Heart right ventricle (tissue), 16 donors: ENCODE data around the gene CHRNA4. TPM values are rescaled to one million over a fixed set of nuclear protein-coding genes. Genes with fewer than 3 reads are reported as not detected.

Experiments
- ATAC-seq, 8 donors: fragments of 200-7000 bp; cut with Tn5 transposase; one replicate each; pipeline ENCODE4 v1.9.1; 2020; ENCODE audit warnings: mild to moderate bottlenecking in 8 of 8, moderate library complexity in 8 of 8, moderate number of reproducible peaks in 1 of 8
- DNase-seq, 2 donors: peaks; one replicate each; pipeline ENCODE4 v3.0.0-alpha.2; 2020
- H3K27ac ChIP-seq, 10 donors: fragments of 200-600 bp; sonication (generic) in 2 of 10; one replicate each; pipeline versions ENCODE4 v1.5.0 to v1.8.0; 2020 to 2022; ENCODE audit warnings: mild to moderate bottlenecking in 3 of 10
- H3K27me3 ChIP-seq, 7 donors: fragments of 200-600 bp; one replicate each; pipeline ENCODE4 v1.8.0; 2021 to 2022; ENCODE audit warnings: mild to moderate bottlenecking in 2 of 7
- H3K36me3 ChIP-seq, 9 donors: fragments of 200-600 bp; sonication (generic) in 1 of 9; one replicate each; pipeline versions ENCODE4 v1.5.0 to v1.8.0; 2020 to 2022; ENCODE audit warnings: mild to moderate bottlenecking in 2 of 9
- H3K4me1 ChIP-seq, 9 donors: fragments of 200-600 bp; sonication (generic) in 1 of 9; one replicate each; pipeline versions ENCODE4 v1.5.0 to v1.8.0; 2020 to 2022; ENCODE audit warnings: mild to moderate bottlenecking in 4 of 9
- H3K4me3 ChIP-seq, 10 donors: fragments of 200-600 bp; sonication (generic) in 2 of 10; one replicate each; pipeline versions ENCODE4 v1.5.0 to v1.8.0; 2020 to 2022; ENCODE audit warnings: mild to moderate bottlenecking in 7 of 10, moderate library complexity in 2 of 10
- H3K9me3 ChIP-seq, 11 donors: fragments of 200-600 bp in 10 of 11; sonication (generic) in 2 of 11; one replicate each; pipeline versions ENCODE4 v1.5.0 to v1.8.0; 2013 to 2022; ENCODE audit warnings: mild to moderate bottlenecking in 2 of 11, control low read depth in 1 of 11, moderate library complexity in 1 of 11
- WGBS, 2 donors: extraction: QIAGEN DNeasy Blood & Tissue Kit; methylation state at CpG; one replicate each; pipeline ENCODE4 v1.1.7; 2013; ENCODE audit warnings: inconsistent platforms in 1 of 2; 5-methylcytosine and 5-hydroxymethylcytosine counted together
- intact Hi-C, 10 donors: fragments of 100-400 bp; cut with DNase I; formaldehyde crosslinking; loops; one replicate each; pipeline versions ENCODE4 v1.11.1 to v1.14.2; 2022
- polyA plus RNA-seq, 2 donors: library from polyadenylated mRNA; stranded (reverse); fragments of 200-250 nt; gene quantifications; one replicate each; pipeline ENCODE4 v1.2.3, GENCODE V29; 2013
- total RNA-seq, 10 donors: library from RNA; stranded (reverse); fragmentation: NEBNext Ultra II Directional in 3 of 10; extraction: Animal tissue kit (Norgen Biotek cat#: 25700) in 3 of 10; gene quantifications; one replicate each; pipeline versions ENCODE4 v1.2.1 to v1.2.4, GENCODE V29; 2021 to 2023
- TF ChIP-seq, protein P1 (sequence below), 9 donors: fragments of 200-600 bp; sonication (generic) in 2 of 9; IDR thresholded peaks; one replicate each; pipeline versions ENCODE4 v1.5.0 to v1.8.0; 2021 to 2022; ENCODE audit warnings: antibody characterized with exemption in 9 of 9, mild to moderate bottlenecking in 5 of 9, moderate library complexity in 1 of 9
- donor health status: Arrhythmogenic right ventricular cardiomyopathy.
- donor health status: ischemic (EF 13 %, LVEDD 7.1; RV severe dilation, severe dysfunction).
- donor health status: healthy with polysubstance abuse.
- donor health status: DM: no; HTN: yes; CAD: no.
- donor health status: DM: no; HTN: no; CAD: no.
- donor health status: ischemic (EF 25% LVEDD 6.9; RV normal size, moderate dysfunction).
- donor health status: ischemic (EF 25% LVEDD 5.7; RV mildly dilated, moderate dysfunction).
- donor health status: healthy.
- donor health status: DM: yes; HTN: yes; CAD: no.
- donor health status: Ischemic cardiomyopathy.
- donor health status: ischemic (EF 35%, LVEDD 5.7; RV mildly dilated, moderate dysfunction).
- donor health status: nonischemic (EF 11% LVEDD 7.7; RV severe dilation, severe dysfunction).
- donor health status: DM: yes; HTN: yes; CAD: no.
- donor health status: PGD.
- donor health status: ischemic (EF 29% LVEDD 5.4; RV normal size, mild dysfunction).
- donor health status: nonischemic (EF 23%, LVEDD 6.1; RV moderate dilation, normal function).

CHRNA4 gene
- total and polyA plus RNA-seq, 12 donors, result 0.06 to 1.5 (median 0.90) TPM; not detected in 4

DNA sequence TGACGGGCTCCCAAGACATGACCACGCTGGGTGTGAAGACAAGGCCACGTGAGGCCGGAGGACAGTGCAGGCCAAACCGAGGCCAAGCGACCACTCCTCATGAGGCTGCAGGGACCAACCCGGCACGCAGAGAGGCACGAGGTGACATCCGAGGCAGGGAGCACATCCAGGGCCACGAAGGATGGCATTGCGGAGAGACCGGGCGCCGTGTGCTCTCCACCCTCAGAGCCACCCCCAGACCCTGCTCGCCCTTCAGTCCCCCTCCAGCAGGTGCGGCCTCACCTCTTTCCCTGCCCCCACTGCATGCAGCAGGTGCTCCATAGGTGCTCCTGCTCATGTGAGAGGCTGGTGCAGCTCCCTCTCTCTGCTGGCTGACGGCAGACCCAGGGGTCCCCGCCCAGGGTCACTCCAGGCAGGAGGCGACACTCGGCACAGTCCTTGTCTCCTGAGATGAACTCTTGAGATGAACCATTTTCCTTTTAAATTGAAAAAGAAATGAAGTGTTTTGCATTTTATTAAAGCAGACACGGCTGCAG is 33.8 kb upstream of the CHRNA4 start:
- Histone ChIP-seq H3K27ac (no peak overlapping the region), H3K36me3 (no peaks in the 10 kb centered on the region), H3K9me3 (peaks cover 0 to 17% (median 0%) of the 10 kb centered on the region in 11 donors), H3K4me1 (no peaks in the 10 kb centered on the region), H3K4me3 (no peak overlapping the region), H3K27me3 (peaks cover 0 to 65% (median 27%) of the 10 kb centered on the region in 7 donors)
- intact Hi-C loops, result no loop called here
- WGBS, 2 donors, result 77 to 81% methylated on average over 22 of the region's 22 CpGs
- peak in 1 of 8 donors; percentile 16 for ATAC-seq
- TF ChIP-seq, protein P1, sequence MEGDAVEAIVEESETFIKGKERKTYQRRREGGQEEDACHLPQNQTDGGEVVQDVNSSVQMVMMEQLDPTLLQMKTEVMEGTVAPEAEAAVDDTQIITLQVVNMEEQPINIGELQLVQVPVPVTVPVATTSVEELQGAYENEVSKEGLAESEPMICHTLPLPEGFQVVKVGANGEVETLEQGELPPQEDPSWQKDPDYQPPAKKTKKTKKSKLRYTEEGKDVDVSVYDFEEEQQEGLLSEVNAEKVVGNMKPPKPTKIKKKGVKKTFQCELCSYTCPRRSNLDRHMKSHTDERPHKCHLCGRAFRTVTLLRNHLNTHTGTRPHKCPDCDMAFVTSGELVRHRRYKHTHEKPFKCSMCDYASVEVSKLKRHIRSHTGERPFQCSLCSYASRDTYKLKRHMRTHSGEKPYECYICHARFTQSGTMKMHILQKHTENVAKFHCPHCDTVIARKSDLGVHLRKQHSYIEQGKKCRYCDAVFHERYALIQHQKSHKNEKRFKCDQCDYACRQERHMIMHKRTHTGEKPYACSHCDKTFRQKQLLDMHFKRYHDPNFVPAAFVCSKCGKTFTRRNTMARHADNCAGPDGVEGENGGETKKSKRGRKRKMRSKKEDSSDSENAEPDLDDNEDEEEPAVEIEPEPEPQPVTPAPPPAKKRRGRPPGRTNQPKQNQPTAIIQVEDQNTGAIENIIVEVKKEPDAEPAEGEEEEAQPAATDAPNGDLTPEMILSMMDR (IDR thresholded peaks at IDR 0.05), result no peak
- no peak for DNase-seq

DNA sequence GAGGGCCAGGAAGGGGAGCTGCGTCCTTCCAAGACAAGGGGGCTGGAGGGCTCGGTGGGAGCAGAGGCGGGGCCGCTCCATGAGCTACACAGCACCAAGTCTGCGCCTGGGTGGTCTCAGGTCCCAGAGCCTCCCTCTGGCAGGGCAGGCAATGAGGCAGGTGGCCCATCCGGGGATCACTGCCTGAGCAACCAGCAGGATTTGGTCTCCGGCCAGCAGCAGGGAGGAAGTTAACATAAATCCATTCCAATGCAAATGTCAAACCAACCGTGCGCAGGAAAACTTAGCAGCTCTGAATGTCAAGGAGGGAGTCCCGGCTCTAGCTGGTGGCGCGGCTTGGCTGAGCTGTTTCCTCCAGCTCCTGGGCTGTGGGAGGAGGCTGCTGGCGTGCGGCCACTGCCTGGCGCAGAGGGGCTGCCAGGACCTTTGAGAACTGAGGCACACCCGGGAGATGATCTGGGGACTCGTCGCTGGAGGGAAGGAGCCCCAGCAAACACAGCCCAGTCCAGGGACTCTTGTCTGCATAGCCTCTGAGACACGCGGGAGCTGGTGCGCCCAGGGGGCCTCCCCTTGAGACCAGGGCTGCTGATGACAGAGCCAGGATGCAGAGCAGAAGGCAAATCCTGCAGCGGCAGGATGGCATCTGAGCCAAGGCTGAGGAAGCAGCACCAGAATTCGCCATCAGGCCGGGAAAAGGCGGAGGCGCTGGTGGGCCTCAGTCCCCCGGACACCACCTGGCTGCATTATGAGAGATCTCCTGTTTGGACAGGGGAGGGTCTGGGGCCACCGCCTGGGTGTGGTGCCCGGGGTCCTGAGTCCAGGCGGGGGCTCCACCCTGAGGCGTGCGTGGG is 33.1 kb upstream of the CHRNA4 start:
- intact Hi-C loops, result no loop called here
- H3K36me3 ChIP-seq, result no peaks in the 10 kb centered on the region
- no peak overlapping the region for H3K4me3 ChIP-seq
- peaks cover 0 to 58% (median 27%) of the 10 kb centered on the region in 7 donors for H3K27me3 ChIP-seq
- no peak overlapping the region for H3K27ac ChIP-seq
- 25 to 28% methylated on average over 32 of the region's 32 CpGs for WGBS, 2 donors
- H3K9me3 ChIP-seq, result peaks cover 0 to 22% (median 0%) of the 10 kb centered on the region in 11 donors
- H3K4me1 ChIP-seq, result no peaks in the 10 kb centered on the region
- DNase-seq (no peak), ATAC-seq (no peak)
- TF ChIP-seq, protein P1 (IDR thresholded peaks at IDR 0.05), result no peak

- Histone ChIP-seq H3K27me3 (peaks cover 0 to 58% (median 25%) of the 10 kb centered on the region in 7 donors), H3K27ac (no peak overlapping the region), H3K4me1 (no peaks in the 10 kb centered on the region), H3K36me3 (no peaks in the 10 kb centered on the region), H3K9me3 (peaks cover 0 to 22% (median 0%) of the 10 kb centered on the region in 11 donors), H3K4me3 (no peak overlapping the region)
- intact Hi-C loops, result no loop called here
- TF ChIP-seq, protein P1 (IDR thresholded peaks at IDR 0.05), result no peak
- no peak for ATAC-seq
- DNase-seq, result no peak
- WGBS, 2 donors, result 79 to 84% methylated on average over 17 of the region's 17 CpGs
Observed at GRCh38 chr20:63393566-63393965, 32.4 kb upstream of the CHRNA4 start.

GRCh38 chr20:63392465-63393365 is 31.6 kb upstream of the CHRNA4 start:
- TF ChIP-seq, protein P1 (IDR thresholded peaks at IDR 0.05), result no peak
- DNase-seq, result no peak
- Histone ChIP-seq H3K27me3 (peaks cover 0 to 53% (median 21%) of the 10 kb centered on the region in 7 donors), H3K27ac (no peak overlapping the region), H3K4me1 (no peaks in the 10 kb centered on the region), H3K9me3 (peaks cover 0 to 22% (median 0%) of the 10 kb centered on the region in 11 donors), H3K4me3 (no peak overlapping the region), H3K36me3 (no peaks in the 10 kb centered on the region)
- no peak for ATAC-seq
- 87 to 90% methylated on average over 15 to 17 of the region's 17 CpGs for WGBS, 2 donors
- intact Hi-C loops, result no loop called here
